ENCODE results near the gene HEPN1. TPM values are rescaled to one million over a fixed set of nuclear protein-coding genes. Genes with fewer than 3 reads are reported as not detected.

Gene HEPN1
- total RNA-seq, 2 donors from 2014 or later: not detected

DNA sequence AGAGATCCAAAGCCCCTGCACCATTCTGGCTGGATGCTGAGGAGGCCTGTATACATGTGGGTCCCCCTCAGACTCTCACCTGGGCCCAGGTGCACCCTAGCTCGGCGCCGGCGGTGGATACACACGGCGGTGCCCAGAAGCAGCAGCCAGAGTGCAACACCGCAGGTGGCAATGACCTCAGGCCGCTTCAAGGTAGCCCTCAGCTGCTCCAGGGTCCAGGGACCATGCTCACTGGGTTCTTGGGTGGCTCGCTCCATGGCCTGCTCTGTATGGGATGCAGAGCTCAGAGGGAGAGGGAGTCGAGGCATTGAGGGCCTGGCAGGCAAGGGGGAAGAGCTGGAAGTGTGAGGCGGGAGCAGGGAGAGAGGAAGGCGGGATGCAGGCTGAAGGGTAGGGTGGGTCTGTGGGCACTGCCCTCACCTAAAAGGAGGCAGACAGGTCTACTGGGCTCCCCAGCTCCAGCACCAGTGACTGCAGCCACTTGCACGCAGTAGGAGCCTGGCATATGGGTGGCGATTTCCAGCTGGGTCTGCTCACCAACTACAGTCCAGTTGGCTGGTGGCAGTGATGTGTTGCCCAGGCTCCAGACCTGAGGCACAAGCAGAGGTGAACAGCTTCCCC lies 25.2 kb upstream of the HEPN1 start:
- WGBS, 2 donors: 66 to 75% methylated on average over 6 to 14 of the region's 14 CpGs

GRCh38 chr11:124894606-124895430 lies 24.2 kb upstream of the HEPN1 start:
- Histone ChIP-seq H3K36me3 (replicated peaks in 1 of 2; ENCODE audit: insufficient read depth in 1 of 2, low read depth in 2 of 2) (no peaks in the 10 kb centered on the region), H3K27me3 (no peaks in the 10 kb centered on the region), H3K27ac (no peak overlapping the region), H3K4me1 (no peaks in the 10 kb centered on the region), H3K9me3 (no peaks in the 10 kb centered on the region), H3K4me3 (no peak overlapping the region)
- TF ChIP-seq POLR2A (IDR thresholded peaks at IDR 0.05) (no peak), CTCF (IDR thresholded peaks at IDR 0.05) (no peak)
- intact Hi-C loops (cut with DNase I): no loop called here
- WGBS, 2 donors: 67 to 75% methylated on average over 4 of the region's 4 CpGs
- DNase-seq: no peak
- no peak for ATAC-seq

More for the DNA sequence above, 25.2 kb upstream of the HEPN1 start:
- Histone ChIP-seq H3K27me3 (no peaks in the 10 kb centered on the region), H3K9me3 (no peaks in the 10 kb centered on the region), H3K36me3 (replicated peaks in 1 of 2; ENCODE audit: insufficient read depth in 1 of 2, low read depth in 2 of 2) (no peaks in the 10 kb centered on the region), H3K4me1 (no peaks in the 10 kb centered on the region), H3K4me3 (no peak overlapping the region), H3K27ac (no peak overlapping the region)
- intact Hi-C loops (cut with DNase I): no loop called here
- ATAC-seq (no peak), DNase-seq (no peak)
- TF ChIP-seq CTCF (IDR thresholded peaks at IDR 0.05) (no peak), POLR2A (IDR thresholded peaks at IDR 0.05) (no peak)

- no peaks in the 10 kb centered on the region for H3K9me3 ChIP-seq
- 79 to 85% methylated on average over 8 to 18 of the region's 20 CpGs for WGBS, 2 donors
- no peaks in the 10 kb centered on the region for H3K27me3 ChIP-seq
- H3K27ac ChIP-seq: peak overlapping the region in 1 of 4 donors; percentile 24
- H3K36me3 ChIP-seq (replicated peaks in 1 of 2; ENCODE audit: insufficient read depth in 1 of 2, low read depth in 2 of 2): no peaks in the 10 kb centered on the region
- ATAC-seq (no peak), DNase-seq (no peak)
- H3K4me3 ChIP-seq: no peak overlapping the region
- TF ChIP-seq CTCF (IDR thresholded peaks at IDR 0.05): no peak
- no peak for TF ChIP-seq POLR2A (IDR thresholded peaks at IDR 0.05)
- no peaks in the 10 kb centered on the region for H3K4me1 ChIP-seq
- intact Hi-C loops (cut with DNase I): no loop called here
These were observed 23.5 kb upstream of the HEPN1 start for GRCh38 chr11:124895471-124895971.

- Histone ChIP-seq H3K4me3 (no peak overlapping the region), H3K27ac (peak overlapping the region in 2 of 4 donors; percentile 24 to 58), H3K27me3 (no peaks in the 10 kb centered on the region), H3K36me3 (replicated peaks in 1 of 2; ENCODE audit: insufficient read depth in 1 of 2, low read depth in 2 of 2) (no peaks in the 10 kb centered on the region), H3K9me3 (no peaks in the 10 kb centered on the region), H3K4me1 (no peaks in the 10 kb centered on the region)
- ATAC-seq (no peak), DNase-seq (no peak)
- 68 to 78% methylated on average over 14 to 16 of the region's 16 CpGs for WGBS, 2 donors
- TF ChIP-seq POLR2A (IDR thresholded peaks at IDR 0.05): no peak
- no peak for TF ChIP-seq CTCF (IDR thresholded peaks at IDR 0.05)
- intact Hi-C loops (cut with DNase I): no loop called here
These were observed 22.8 kb upstream of the HEPN1 start for GRCh38 chr11:124896071-124896750.
